ENCODE data around the gene PRSS38.
A peak's percentile ranks its signal among the peaks of the same experiment; 100 is the strongest.

Gene PRSS38

DNA sequence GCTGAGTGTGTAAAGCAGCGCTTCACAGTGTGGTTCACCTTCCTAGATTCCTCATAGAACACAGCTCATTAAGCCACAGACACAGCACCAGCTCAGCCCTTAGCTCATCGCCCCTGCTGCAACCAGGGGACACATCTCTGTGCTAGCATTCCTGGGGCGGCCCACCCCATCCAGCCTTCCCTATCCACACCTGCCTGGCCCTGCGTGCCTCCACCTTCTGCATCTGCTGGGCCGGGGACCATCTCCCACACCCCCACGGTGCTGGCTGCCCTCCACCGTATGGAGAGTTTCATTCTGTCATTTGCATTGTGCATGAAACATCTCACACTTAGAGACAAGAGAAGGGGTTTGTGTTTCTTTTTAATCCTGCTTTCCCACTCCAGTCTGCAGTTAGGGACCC, 35.8 kb upstream of the PRSS38 start:
- DNase-seq, result no peak

DNA sequence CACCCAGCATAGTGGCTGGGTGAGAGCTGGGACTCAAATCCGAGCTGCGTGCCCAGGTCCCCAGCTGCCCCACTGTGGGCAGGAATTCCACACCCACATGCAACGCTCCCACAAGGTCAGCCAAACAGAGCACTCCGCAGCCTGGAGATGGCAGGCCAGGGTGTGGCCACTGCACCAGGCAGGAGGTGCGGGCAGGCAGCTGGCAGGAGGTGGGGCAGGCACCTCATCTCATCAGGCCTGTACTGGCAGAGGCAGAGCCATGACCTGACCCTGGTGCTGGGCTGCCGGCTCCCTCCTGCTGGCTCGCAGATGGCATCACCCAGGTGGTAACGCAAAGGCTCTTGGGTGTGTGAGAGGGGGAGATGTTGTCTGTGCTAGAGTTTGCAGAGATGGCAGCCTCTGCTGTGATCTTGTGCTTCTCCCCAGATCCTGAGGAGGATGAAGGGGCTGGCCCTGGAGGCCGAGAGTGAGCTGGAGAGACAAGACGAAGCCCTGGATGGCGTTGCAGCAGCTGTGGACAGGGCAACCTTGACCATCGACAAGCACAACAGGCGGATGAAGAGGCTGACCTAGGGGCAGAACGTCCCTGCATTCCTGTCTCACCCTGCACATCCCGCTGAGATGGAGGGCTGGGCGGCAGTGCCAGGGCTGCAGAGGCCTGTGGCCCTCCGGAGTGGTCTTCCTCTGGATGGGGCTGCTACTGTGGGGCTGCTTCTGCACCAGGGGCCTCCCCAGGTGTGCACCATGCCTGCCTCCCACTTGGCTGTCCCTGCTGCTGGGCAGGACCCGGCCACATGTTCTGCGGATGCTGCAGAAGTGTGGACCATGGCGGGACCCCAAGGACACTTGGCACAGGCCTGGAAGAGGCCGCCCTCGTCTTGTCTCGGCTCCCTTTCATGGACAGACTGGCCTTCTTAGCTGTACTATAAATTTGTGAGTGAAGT, 35.1 kb upstream of the PRSS38 start:
- no peak for DNase-seq

DNA sequence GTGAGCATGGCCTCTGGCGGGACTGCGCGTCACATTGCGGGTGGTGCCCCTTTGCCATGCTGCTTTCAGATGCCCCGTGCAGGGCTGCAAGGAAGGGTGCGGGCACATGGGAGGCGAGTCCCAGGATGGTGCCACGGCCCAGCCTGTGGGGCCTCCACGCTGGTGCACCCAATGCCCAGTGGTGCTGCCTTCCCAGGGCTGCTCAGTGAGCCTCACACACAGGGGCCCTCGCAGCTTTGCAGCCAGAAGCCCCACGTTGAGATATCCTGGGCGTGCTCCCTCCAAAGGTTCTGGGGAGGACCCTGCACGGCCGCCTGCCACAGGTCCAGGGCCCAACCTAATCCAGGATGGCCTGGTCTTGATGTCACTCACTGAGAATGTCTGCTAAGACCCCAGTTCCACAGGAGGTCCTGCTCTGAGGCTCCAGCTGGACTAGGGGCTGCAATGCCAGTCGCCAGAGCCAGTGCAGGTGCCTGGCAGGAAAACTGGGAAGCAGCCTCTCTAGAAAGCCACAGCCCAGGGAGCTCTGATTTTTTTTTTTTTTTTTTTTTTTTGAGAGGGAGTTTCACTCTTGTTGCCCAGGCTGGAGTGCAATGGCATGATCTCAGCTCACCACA, 34.1 kb upstream of the PRSS38 start:
- DNase-seq, result no peak

DNA sequence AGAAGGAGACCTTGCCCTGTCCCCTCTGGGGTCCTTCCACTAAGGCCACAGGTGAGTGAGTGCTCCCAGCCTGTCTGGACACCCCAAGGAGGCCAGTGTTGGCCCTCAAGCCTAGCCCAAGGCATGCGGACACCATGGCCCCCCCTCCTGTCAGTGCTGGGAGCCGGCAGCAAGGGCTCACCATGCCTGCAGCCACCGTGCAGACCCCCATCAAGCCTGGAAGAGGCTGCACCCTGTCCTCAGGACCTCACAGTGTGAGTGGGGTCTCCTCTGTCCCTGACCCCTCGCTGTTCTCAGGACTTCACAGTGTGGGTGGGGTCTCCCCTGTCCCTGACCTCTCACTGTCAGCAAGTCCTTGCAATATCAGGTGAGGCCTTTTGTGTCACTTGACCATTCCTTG, 33.2 kb upstream of the PRSS38 start:
- DNase-seq, result no peak

DNA sequence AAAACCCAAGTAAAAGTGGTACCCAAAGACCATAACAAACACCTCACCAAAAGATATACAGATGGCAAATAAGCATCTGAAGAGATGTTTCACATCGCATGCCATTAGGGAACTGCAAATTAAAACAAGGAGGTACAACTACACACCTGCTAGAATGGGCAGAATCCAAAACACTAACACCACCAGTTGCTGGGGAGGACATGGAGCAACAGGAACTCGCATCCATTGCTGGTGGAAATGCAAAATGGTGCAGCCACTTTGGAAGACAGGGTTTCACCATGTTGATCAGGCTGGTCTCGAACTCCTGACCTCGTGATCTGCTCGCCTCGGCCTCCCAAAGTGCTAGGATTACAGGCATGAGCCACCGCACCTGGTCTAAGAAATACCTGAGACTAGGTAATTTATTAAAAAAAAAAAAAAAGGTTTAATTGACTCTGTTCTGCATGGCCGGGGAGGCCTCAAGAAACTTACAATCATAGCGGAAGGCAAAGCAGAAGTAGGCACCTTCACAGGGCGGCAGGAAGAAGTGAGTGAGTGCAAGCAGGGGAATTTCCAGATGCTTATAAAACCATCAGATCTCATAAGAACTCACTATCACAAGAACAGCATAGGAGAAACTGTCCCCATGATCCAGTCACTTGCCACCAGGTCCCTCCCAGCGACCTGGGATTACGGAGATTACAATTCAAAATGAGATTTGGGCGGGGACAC, 30.2 kb upstream of the PRSS38 start:
- no peak for DNase-seq

DNA sequence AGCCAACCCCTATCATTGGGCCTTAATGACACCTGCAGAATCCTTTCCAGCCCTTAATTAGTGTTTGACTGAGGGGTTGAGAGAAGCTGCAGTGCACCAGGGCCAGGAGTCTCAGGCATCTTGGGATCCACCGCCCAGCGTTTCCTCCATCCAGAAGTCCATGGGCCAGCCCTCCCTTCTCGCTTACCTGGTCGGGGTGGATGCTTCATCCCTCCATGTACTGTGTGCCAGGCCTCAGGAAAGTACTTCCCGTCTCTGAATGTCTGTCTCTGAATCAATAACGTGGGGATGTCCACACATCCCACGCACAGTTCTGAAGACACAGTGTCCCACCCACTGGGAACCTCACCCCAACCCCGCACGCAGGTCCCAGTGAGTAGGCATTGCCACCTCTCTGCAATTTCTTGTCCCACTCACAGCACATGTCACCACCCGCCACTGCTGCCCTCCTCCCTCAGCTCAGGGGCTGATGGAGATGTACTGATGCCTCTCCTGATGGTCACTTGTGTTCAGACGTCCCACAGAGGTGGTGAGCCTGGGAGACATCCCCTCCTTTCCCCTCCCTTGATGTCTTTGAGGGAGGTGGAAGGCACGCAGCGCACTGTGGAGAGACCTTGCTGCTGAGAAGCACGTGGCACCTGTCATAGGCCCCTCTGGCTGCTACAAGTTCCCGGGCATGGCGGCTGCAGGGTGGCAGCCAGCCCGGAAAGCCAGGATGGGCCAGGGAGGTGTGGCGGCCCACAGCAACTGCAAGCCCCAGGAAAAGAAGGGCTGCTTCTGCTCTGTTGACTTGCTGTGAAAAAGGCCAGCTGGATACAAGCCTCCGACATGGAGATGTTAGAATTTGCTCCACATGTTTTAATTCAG, 29.4 kb upstream of the PRSS38 start:
- no peak for DNase-seq

DNA sequence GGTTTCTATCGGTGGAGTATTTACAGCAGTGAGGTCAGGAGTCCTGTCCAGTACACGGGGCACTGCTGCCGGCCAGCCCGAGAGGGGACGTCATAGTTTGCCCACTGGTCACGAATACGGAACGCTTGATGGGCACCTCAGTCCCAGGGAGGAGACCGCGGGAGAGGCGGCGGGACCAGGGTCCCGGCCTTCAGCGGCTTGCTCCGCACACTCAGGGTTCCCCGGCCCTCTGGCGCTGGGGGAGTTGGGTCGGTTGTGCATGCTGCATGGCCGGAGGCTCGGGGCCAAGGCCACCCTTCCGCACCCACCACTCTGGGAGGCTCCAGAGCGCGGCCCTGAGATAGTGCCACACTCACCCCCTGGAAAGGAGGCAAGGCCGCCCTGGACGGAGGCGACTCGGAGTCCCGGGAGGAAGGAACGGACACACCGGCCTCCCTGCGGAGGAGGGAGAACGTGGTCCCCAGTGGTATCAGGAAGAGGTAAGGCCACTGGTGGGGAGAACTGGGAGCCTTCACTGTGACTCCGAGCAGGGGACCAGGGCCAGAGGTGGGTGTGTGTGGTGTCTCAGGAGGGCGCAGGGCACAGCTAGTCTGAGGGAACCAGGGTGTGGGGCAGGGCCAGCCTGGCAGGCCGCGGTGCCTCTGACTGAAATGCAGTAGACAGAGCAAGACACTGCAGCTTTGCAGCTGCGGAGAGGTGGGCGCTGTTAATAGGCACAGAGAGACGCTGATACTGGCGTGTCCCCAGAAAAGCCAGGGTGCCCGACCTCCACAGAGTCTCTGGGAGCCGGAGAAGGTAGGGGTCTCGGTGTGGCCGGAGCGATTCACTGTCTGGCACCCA, 28.6 kb upstream of the PRSS38 start:
- no peak for DNase-seq

DNA sequence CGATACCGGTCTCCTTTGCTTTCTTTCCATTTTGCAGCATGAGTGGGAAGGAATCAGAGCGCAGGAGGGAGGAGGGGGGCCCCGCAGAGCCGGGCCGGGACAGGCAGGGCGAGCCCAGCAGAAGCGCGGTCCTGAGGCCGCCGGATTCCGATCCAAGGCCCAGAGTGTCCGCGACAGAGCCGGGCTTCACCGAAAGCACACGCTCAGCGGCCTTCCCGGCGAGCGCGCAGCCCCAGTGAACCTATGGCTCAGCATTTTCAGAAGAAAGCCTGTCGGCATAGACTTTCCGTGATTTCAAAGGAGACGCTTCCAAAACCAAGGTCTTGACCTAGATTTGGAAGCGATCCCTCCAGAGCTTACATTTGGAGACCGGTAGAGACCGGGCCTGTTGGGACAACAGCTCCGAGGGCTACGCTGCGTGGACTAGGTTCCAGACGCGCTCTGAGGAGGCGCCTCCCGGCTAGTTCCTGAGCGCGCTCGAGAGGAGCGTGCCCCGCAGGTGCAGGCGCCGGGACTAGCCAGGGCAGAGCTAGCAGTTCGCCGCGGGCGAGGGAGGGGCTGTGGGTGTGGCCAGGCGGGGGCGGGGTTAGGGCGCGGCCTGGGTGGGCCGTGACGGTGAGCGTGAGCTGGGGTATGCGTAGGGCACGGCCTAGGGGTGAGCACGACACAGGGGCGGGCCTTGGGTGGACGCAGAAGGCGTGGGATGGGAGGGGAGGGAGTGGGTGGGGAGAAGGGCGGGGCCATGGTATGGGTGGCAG, 27.8 kb upstream of the PRSS38 start:
- peak; percentile 82 for DNase-seq

DNA sequence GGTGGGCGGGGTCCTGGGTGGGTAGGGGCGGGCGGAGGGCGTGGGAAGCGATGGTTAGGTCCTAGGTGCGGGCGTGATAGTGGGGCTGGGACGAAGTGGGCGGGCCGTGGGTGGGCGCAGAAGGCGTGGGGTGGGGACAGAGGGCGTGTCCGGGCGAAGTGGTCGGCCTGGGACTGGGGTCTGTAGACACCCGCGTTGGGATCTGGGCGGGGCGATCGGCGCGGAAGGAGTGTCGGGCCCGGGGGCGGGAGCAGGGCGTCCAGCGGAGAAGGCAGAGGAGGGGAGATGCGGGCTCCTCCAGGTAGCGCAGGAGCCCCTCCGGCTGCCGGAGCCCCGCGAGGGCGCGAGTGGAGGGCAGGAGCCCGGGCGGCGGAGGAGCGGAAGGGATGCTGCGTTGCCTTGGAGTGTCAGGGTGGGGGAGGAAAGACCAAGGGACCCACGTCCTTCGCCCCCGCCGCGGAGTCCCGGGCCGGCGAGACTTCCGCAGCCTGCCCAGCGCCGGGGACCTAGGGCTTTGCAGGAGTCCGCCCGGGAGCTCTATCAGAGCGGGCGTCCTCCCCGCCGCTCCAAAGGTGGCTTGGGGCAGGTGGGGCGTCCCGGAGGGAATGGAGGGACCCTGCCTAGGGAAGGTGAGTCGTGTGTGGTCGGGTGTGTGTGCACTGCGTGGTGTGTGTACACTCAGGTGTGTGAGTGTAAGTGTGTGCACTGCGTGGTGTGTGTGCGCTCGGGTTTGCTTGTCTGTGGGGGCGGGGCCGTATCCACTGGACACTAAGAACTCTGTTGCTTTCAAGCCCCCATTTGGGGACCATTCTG, 27.0 kb upstream of the PRSS38 start:
- peak; percentile 41 for DNase-seq

DNA sequence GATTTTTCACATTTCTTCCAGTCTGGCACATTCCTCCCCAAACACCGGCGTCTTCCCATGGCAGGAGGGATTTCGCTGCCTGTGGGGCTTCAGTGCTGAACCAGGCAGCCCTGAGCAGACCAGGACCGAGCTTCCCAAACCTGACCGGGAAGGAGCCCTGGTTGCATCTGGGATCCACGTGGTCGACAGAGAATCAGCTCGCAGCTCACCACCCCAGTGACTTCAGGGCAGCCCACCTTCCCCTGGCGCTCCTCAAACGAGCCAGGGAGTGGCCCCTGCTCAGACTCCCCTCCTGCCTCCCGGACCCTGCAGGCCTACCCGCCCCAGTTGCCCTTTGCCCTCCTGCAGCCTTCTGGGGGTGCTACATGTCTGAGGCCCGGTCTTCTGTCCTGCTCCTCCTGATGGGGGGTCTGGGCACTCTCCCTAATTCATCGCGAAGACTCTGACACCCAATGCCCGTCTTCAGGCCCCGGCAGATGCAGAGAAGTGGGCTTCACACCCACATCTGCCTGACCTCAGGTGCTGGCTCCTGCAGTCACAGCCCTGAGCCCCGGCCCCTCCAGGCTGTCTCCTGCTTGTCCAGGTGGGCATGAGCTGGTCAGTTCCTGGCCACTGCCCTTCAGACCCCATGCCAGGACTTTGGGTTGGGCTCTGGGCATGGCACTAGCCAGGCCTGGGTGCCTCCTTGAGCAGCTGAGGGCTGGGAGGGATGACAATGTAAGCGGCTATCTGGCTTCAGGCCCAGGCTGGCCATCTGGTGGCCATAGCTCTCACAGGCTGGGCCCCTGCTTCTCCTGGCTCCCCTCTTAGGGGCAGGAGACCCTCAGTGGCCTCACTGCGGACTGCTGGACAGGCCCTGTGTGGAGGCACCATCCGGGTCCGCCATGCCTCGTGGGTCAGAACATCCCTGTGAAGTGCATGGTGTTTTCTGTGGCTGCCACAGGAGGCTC, 26.1 kb upstream of the PRSS38 start:
- no peak for DNase-seq

DNA sequence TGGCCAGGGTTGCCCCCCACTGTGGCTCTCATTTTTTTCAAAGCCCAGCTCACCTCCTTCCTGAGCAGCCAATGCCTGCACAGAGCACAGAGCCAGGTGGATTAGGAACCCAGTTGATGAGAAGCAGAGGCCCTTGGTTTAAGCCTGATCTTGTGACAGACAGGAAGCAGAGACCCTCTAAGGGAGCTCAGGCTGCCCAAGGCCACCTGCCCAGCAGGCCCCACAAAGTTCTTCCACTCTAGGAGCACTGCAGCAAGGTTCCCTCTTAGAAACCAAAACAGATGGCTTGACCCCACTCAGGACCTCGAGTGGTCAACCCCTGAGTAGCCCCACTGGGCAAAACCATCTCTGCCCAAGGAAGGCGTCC, 25.5 kb upstream of the PRSS38 start:
- no peak for DNase-seq

DNA sequence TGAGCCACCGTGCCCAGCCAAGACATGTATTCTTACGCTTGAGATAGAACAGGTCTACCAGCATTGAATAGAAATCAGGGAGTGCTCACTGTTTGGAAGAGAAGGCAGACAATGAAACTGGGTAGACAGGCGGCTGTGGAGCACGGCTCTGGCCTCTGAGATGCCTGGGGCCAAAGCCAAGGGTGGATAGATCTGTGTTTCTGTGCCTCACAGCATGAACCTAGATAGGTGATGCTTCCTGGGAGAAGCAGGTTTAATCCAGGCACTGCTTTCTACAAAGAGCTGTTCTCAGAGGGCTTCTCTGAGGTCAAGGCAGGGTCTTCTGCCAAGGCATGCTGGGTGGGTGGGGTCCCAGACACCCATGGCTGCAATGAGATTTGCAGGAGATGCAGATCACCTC, 24.6 kb upstream of the PRSS38 start:
- DNase-seq, result no peak

DNA sequence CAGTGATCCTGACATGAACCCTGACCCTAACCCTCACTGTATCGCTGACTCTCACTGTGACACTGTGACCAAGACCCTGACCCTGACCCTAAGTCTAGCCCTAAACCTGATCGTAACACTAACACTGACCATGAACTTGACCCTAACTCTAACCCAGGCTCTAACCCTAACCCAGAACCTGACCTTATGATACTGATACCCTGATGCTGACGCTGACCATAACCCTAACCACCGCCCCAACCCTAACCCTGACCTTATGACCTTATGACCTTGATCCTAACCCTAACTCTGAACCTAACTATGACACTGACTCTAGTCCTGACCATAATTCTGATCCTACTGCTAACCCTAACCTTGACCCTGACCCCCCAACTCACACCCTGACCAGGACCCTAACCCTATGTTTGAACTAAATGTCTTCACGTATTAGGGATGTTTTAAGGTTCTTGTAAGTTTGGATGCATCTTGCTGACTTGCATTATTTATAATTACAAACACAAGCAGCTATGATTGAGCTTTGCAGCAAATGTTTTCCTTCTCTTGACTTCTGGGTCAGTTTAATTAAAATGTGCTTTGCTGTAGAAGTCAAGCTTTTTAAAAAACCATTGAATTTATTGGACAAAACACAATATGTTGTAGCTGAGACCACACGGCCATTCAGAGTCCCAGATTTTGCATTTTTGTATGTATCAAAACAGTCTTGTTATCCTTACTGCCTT, 23.9 kb upstream of the PRSS38 start:
- no peak for DNase-seq

DNA sequence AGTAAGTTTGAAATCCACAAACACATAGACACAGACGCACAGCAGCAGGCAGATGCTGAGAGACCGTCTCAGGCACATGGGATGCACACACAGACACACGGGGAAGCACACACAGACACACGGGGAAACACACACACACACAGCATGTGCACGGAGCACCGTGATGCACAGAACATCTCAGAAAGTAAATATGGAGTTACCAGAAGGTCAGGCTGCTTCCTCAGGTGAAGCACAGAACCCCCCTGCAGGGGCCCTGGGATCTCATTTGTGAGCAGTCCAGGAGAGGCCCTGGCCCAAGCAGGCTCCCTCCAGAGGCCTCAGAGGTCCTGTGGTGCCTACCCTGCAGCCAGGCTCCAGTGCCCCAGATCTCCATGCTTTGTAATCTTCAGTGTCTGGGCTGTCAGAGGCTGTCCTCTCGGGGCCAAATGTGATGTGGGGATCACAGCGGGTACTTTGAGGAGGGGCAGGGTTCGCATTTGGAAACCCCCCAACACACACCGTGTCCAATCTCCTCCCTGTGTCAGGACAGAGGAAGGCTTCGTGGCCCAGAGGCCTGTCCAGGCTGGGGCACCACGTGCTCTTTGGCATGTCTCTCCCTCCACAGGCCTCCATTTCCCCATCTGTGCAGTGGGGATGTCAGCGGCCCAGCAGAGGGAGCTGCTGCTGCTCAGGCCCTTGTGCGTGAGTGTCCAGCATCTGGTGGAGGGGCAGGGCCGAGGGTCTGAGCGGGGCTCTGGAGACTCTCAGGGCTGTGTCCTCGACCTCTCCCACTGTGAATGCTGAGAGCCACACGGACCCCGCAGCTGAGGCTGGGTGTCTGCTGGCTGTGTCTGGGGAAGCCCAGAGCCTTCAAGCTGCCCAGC, 23.0 kb upstream of the PRSS38 start:
- peak; percentile 6 for DNase-seq

DNA sequence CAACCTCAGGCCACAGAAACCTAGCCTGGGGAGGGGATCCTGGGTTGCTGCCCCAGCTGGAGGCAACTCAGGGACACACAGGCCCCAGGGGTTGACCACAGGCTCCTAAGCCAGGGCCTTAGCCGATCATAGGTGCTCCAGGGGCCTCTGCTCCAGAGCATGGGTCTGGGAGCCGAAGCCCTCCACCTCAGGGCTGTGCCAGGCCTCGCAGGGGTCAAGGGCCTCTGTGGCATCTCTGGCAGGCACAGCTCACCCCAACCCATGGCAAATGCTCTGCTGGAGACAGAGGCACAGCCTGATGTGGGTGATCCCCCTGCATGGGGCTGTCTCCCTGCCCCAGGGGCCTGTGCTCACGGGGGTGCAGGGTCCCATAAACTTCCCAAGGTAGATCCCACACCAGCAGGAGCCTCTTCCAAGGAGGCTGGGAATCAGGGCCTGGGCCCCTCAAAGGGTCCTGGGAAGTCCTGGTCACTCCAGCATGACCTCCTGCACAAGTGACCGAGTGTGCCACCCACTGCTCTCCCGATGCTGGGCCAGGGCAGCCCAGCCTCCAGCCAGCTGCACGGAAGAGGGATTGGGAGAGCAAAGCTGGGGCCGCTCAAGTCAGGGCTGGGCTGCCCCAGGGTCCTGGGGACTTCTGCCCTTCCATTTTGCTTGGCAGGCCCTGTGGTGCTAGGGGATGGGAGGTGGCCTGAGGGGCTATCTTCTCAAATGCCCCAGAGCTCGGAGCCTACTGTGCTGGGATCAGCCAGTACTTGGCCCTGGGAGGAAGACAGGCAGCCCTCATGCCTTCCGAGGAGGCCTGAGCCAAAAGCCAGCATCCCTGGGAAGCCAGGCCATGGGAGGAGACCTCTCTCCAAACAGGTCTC, 22.2 kb upstream of the PRSS38 start:
- no peak for DNase-seq

Data from hematopoietic multipotent progenitor cell treated with erythropoietin and hydrocortisone succinate and interleukin-3 and kit ligand, for 8 days (in vitro differentiated cells).